D721Med (cell line): ENCODE results near the gene AARS2.

ENCODE experiments used
- DNase-seq: peaks from one replicate; pipeline ENCODE4 v3.0.0; 2011; ENCODE audit warnings: low spot score; ENCODE audit not compliant: insufficient read length
- FAIRE-seq: peaks from 2 replicates; lab custom pipeline; 2011; peaks lifted over from hg19 to GRCh38; lab: Jason Lieb, UNC
- CTCF ChIP-seq: IDR thresholded peaks from 2 replicates; pipeline ENCODE4 v1.5.1; 2012; ENCODE audit warnings: mild to moderate bottlenecking, control low read depth; ENCODE audit not compliant: insufficient read depth; ENCODE audit errors: missing control alignments

Gene AARS2

GRCh38 chr6:44273617-44274016 is 39.5 kb downstream of the AARS2 start:
- no peak for TF ChIP-seq CTCF
- DNase-seq (no peak), FAIRE-seq (no peak)

- FAIRE-seq: no peak
- no peak for DNase-seq
- TF ChIP-seq CTCF: no peak
Observed at GRCh38 chr6:44272999-44273566, 40.1 kb downstream of the AARS2 start.

- FAIRE-seq: no peak
- no peak for TF ChIP-seq CTCF
- DNase-seq: no peak
Observed at GRCh38 chr6:44272529-44272928, 40.6 kb downstream of the AARS2 start.

GRCh38 chr6:44271914-44272313 is 41.2 kb downstream of the AARS2 start:
- FAIRE-seq (no peak), DNase-seq (no peak)
- TF ChIP-seq CTCF: no peak

- TF ChIP-seq CTCF: no peak
- FAIRE-seq: no peak
Observed at GRCh38 chr6:44271406-44271723, 41.8 kb downstream of the AARS2 start.

GRCh38 chr6:44270526-44271405 is 42.4 kb downstream of the AARS2 start:
- DNase-seq (no peak), FAIRE-seq (no peak)
- TF ChIP-seq CTCF: no peak

More at GRCh38 chr6:44271406-44271723, 41.8 kb downstream of the AARS2 start:
- no peak for DNase-seq
